Activated T-cell treated with anti-CD3 and anti-CD28 coated beads, Interleukin-2, amount 50 U/mL, for 1 hour (primary cell): Measurements from ENCODE around the gene LGR4.
A peak's percentile ranks its signal among the peaks of the same experiment; 100 is the strongest.

Experiments
- DNase-seq: peaks from one replicate; pipeline ENCODE4 v3.0.0-alpha.2; 2020

LGR4 gene

GRCh38 chr11:27482793-27483192 lies 10.2 kb upstream of the LGR4 start:
- no peak for DNase-seq

GRCh38 chr11:27481992-27482391 lies 9.4 kb upstream of the LGR4 start:
- no peak for DNase-seq

GRCh38 chr11:27477831-27478230 lies 5.2 kb upstream of the LGR4 start:
- no peak for DNase-seq

GRCh38 chr11:27477243-27477642 lies 4.7 kb upstream of the LGR4 start:
- no peak for DNase-seq

- DNase-seq = no peak
These were observed 3.0 kb upstream of the LGR4 start for GRCh38 chr11:27475622-27476021.

- no peak for DNase-seq
These were observed 422 bp upstream of the LGR4 start for GRCh38 chr11:27473017-27473406.

GRCh38 chr11:27471589-27472397 lies 797 bp downstream of the LGR4 start:
- DNase-seq = peak; percentile 25

- no peak for DNase-seq
These were observed 1.6 kb downstream of the LGR4 start for GRCh38 chr11:27470826-27471588.

- no peak for DNase-seq
These were observed 2.4 kb downstream of the LGR4 start for GRCh38 chr11:27470166-27470565.

- DNase-seq = no peak
These were observed 3.4 kb downstream of the LGR4 start for GRCh38 chr11:27468995-27469695.

- no peak for DNase-seq
These were observed 4.2 kb downstream of the LGR4 start for GRCh38 chr11:27468209-27468994.

GRCh38 chr11:27467181-27467913 lies 5.2 kb downstream of the LGR4 start:
- no peak for DNase-seq

- DNase-seq = no peak
These were observed 6.2 kb downstream of the LGR4 start for GRCh38 chr11:27466363-27466762.

- no peak for DNase-seq
These were observed 7.0 kb downstream of the LGR4 start for GRCh38 chr11:27465629-27466028.

- DNase-seq = no peak
These were observed 7.7 kb downstream of the LGR4 start for GRCh38 chr11:27464909-27465308.

- no peak for DNase-seq
These were observed 8.3 kb downstream of the LGR4 start for GRCh38 chr11:27464289-27464696.

GRCh38 chr11:27462543-27462942 lies 10.0 kb downstream of the LGR4 start:
- no peak for DNase-seq

GRCh38 chr11:27460158-27460978 lies 12.2 kb downstream of the LGR4 start:
- no peak for DNase-seq

- DNase-seq = no peak
These were observed 13.4 kb downstream of the LGR4 start for GRCh38 chr11:27459191-27459590.

- no peak for DNase-seq
These were observed 14.4 kb downstream of the LGR4 start for GRCh38 chr11:27458182-27458581.

- no peak for DNase-seq
These were observed 15.7 kb downstream of the LGR4 start for GRCh38 chr11:27456795-27457329.
